K562 (cell line): ENCODE results near the gene GJA10. TPM values are rescaled to one million over a fixed set of nuclear protein-coding genes. Genes with fewer than 3 reads are reported as not detected.
A peak's percentile ranks its signal among the peaks of the same experiment; 100 is the strongest.

Experiments
- ATAC-seq: fragments of 200-7000 bp; cut with Tn5 transposase; 3 replicates; pipeline ENCODE4 v1.9.1; 2020; ENCODE audit warnings: moderate library complexity
- BruUV-seq: library from RNA; stranded (reverse); fragments of 400-500 nt; replicated peaks from 2 replicates; lab custom pipeline; 2021; lab: Mats Ljungman, UMichigan
- CTCF ChIA-PET: fragments of 300-600 bp; formaldehyde crosslinking; extraction: SDS; loops from one replicate; lab custom pipeline; 2021; ENCODE audit warnings: low intra/inter-chr PET ratio; lab: Yijun Ruan, JAX
- POLR2A ChIA-PET: fragments of 300-600, 350-650 bp; sonication (Branson Sonifier 250); formaldehyde crosslinking; extraction: SDS; loops from one replicate; lab custom pipeline; 2021; ENCODE audit warnings: antibody characterized with exemption, inconsistent platforms; lab: Yijun Ruan, JAX
- DNase-seq, 4 experiments: peaks; one replicate each; pipeline versions ENCODE4 v3.0.0 to v3.0.0-alpha.2; 2011 to 2018; ENCODE audit warnings: low spot score in 3 of 4, mixed read lengths in 3 of 4; ENCODE audit errors: extremely low read depth in 1 of 4
- FAIRE-seq: peaks from 2 replicates; lab custom pipeline; 2011; peaks lifted over from hg19 to GRCh38; lab: Jason Lieb, UNC
- H2AFZ ChIP-seq: 2 replicates; pipeline ENCODE4 v1.6.0; 2011; ENCODE audit warnings: low read depth, low read length, control low read depth, inconsistent platforms
- H3K27ac ChIP-seq: fragments of 200-600 bp; 3 replicates; pipeline ENCODE4 v1.8.0; 2011; ENCODE audit warnings: low read depth, mild to moderate bottlenecking, control low read depth, inconsistent platforms, low read length, moderate library complexity, mixed read lengths; ENCODE audit errors: extremely low read depth
- H3K27me3 ChIP-seq, 2 experiments: fragments of 300-600 bp in 1 of 2; 2 replicates in 1 of 2; 3 replicates in 1 of 2; pipeline versions ENCODE4 v1.6.0 to v1.8.0; 2011; ENCODE audit warnings: inconsistent platforms in 2 of 2, low read length in 2 of 2, mild to moderate bottlenecking in 1 of 2, mixed read lengths in 1 of 2, moderate library complexity in 1 of 2; ENCODE audit not compliant: control insufficient read depth in 2 of 2, insufficient read depth in 2 of 2
- H3K36me3 ChIP-seq: fragments of 300-600 bp; 3 replicates; pipeline ENCODE4 v1.8.0; 2011; ENCODE audit warnings: mild to moderate bottlenecking, low read length, inconsistent platforms; ENCODE audit not compliant: control insufficient read depth, insufficient read depth
- H3K4me1 ChIP-seq, 2 experiments: fragments of 200-600 bp in 1 of 2; replicated peaks in 1 of 2; 2 replicates in 1 of 2; 3 replicates in 1 of 2; pipeline versions ENCODE4 v1.5.1 to v1.8.0; 2011; ENCODE audit warnings: inconsistent platforms in 2 of 2, low read length in 2 of 2, mild to moderate bottlenecking in 1 of 2, mixed read lengths in 1 of 2, moderate library complexity in 1 of 2; ENCODE audit not compliant: control insufficient read depth in 2 of 2, insufficient read depth in 2 of 2
- H3K4me2 ChIP-seq: 2 replicates; pipeline ENCODE4 v1.6.1; 2011; ENCODE audit warnings: low read length, control low read depth, inconsistent platforms, mixed read lengths; ENCODE audit not compliant: insufficient read depth
- H3K4me3 ChIP-seq: fragments of 200-600 bp; sonication (generic), shearing (Covaris generic); 2 replicates; pipeline ENCODE4 v1.5.1; 2016; ENCODE audit warnings: control low read depth, inconsistent platforms
- H3K79me2 ChIP-seq: fragments of 200-600 bp; 3 replicates; pipeline ENCODE4 v1.8.0; 2011; ENCODE audit warnings: low read length, inconsistent platforms; ENCODE audit not compliant: control insufficient read depth, insufficient read depth
- H3K9ac ChIP-seq, 2 experiments: 2 replicates each; pipeline versions ENCODE4 v1.6.0 to v1.6.1; 2011; ENCODE audit warnings: low read depth in 2 of 2, low read length in 2 of 2, control low read depth in 1 of 2, inconsistent platforms in 1 of 2, mild to moderate bottlenecking in 1 of 2, mixed read lengths in 1 of 2; ENCODE audit not compliant: insufficient read depth in 1 of 2
- H3K9me1 ChIP-seq: one replicate; pipeline ENCODE4 v1.6.0; 2011; ENCODE audit warnings: inconsistent platforms, mild to moderate bottlenecking, low read length, moderate library complexity; ENCODE audit not compliant: control insufficient read depth, insufficient read depth
- H3K9me3 ChIP-seq: replicated peaks from 2 replicates; pipeline ENCODE4 v1.5.1; 2011; ENCODE audit warnings: low read depth, low read length, inconsistent platforms; ENCODE audit not compliant: control insufficient read depth, insufficient read depth
- H4K20me1 ChIP-seq: replicated peaks from 2 replicates; pipeline ENCODE4 v1.6.1; 2011; ENCODE audit warnings: low read length, inconsistent platforms, mixed read lengths; ENCODE audit not compliant: control insufficient read depth, insufficient read depth
- COPS2 ChIP-seq: fragments of 450-650 bp; conservative IDR thresholded peaks from 2 replicates; pipeline ENCODE4 v1.6.1; 2016; ENCODE audit warnings: mild to moderate bottlenecking, moderate library complexity
- DDX20 ChIP-seq: fragments of 450-650 bp; IDR thresholded peaks from 2 replicates; pipeline ENCODE4 v1.6.1; 2016; ENCODE audit warnings: missing genetic modification characterization, low read depth, mild to moderate bottlenecking, missing compliant biosample characterization, moderate library complexity
- ETS1 ChIP-seq: conservative IDR thresholded peaks from 2 replicates; pipeline ENCODE4 v1.6.1; 2011; ENCODE audit warnings: low read depth, mild to moderate bottlenecking, low read length; ENCODE audit not compliant: control insufficient read depth
- FOSL1 ChIP-seq: fragments of 200-800 bp; sonication (Bioruptor generic); conservative IDR thresholded peaks from 2 replicates; pipeline ENCODE4 v1.6.1; 2016; ENCODE audit warnings: missing genetic modification characterization, missing compliant biosample characterization
- FOXA3 ChIP-seq, 2 experiments: fragments of 450-650 bp in 1 of 2; sonication (generic) in 1 of 2; formaldehyde crosslinking; IDR thresholded peaks in 1 of 2; conservative IDR thresholded peaks in 1 of 2; 2 replicates each; pipeline versions ENCODE4 v1.4.0 to v1.8.0; 2020 to 2022; ENCODE audit warnings: mild to moderate bottlenecking in 2 of 2, missing genetic modification reagents in 1 of 2
- FOXJ2 ChIP-seq: fragments of 200-800 bp; sonication (Bioruptor generic); IDR thresholded peaks from 2 replicates; pipeline ENCODE4 v1.6.1; 2016; ENCODE audit warnings: missing genetic modification characterization, missing compliant biosample characterization
- FOXK2 ChIP-seq, 2 experiments: fragments of 450-650 bp; IDR thresholded peaks in 1 of 2; conservative IDR thresholded peaks in 1 of 2; 2 replicates each; pipeline ENCODE4 v1.6.1; 2016; ENCODE audit warnings: low read depth in 2 of 2, mild to moderate bottlenecking in 1 of 2
- GTF2F1 ChIP-seq: IDR thresholded peaks from 2 replicates; pipeline ENCODE4 v1.6.1; 2011; ENCODE audit warnings: low read depth, low read length, improper control_type of control experiment
- NFE2 ChIP-seq: IDR thresholded peaks from 2 replicates; pipeline ENCODE4 v1.6.1; 2014; ENCODE audit warnings: antibody characterized with exemption, low read depth
- SMC3 ChIP-seq: conservative IDR thresholded peaks from 2 replicates; pipeline ENCODE4 v1.6.1; 2011; ENCODE audit warnings: low read depth, low read length, improper control_type of control experiment; ENCODE audit not compliant: insufficient read depth
- SNIP1 ChIP-seq: fragments of 450-650 bp; IDR thresholded peaks from 2 replicates; pipeline ENCODE4 v1.7.1; 2017; ENCODE audit warnings: low read depth, mild to moderate bottlenecking
- SRF ChIP-seq, 2 experiments: fragments of 250-450, 450-650 bp in 1 of 2; sonication (Bioruptor Pico) in 1 of 2; sonication (generic) in 1 of 2; formaldehyde crosslinking; IDR thresholded peaks; 2 replicates each; pipeline versions ENCODE4 v1.5.0 to v1.5.1; 2020 to 2022; ENCODE audit warnings: mild to moderate bottlenecking in 1 of 2, missing genetic modification reagents in 1 of 2
- STAT5A ChIP-seq: IDR thresholded peaks from 2 replicates; pipeline ENCODE4 v1.6.1; 2012; ENCODE audit warnings: low read length, inconsistent platforms, borderline replicate concordance
- ZC3H4 ChIP-seq: sonication (generic); formaldehyde crosslinking; IDR thresholded peaks from 2 replicates; pipeline ENCODE4 v1.9.0; 2021; ENCODE audit warnings: missing genetic modification reagents, borderline replicate concordance
- ZNF134 ChIP-seq: fragments of 250-450 bp; sonication (Bioruptor Pico); conservative IDR thresholded peaks from 2 replicates; pipeline ENCODE4 v1.4.0; 2020
- ZNF311 ChIP-seq: fragments of 250-450 bp; sonication (Bioruptor Pico); IDR thresholded peaks from 2 replicates; pipeline ENCODE4 v1.4.0; 2020; ENCODE audit warnings: mild to moderate bottlenecking, moderate library complexity
- ZNF408 ChIP-seq: fragments of 250-450 bp; sonication (Bioruptor Pico); IDR thresholded peaks from 2 replicates; pipeline ENCODE4 v1.4.0; 2020; ENCODE audit warnings: low read depth, mild to moderate bottlenecking, moderate library complexity
- ZNF511 ChIP-seq: sonication (generic); formaldehyde crosslinking; IDR thresholded peaks from 2 replicates; pipeline ENCODE4 v1.8.0; 2022; ENCODE audit warnings: mild to moderate bottlenecking, missing genetic modification reagents
- WGBS: fragments of 100-300 bp; shearing (Covaris generic); methylation state at CpG from one replicate; pipeline ENCODE4 v1.1.6; 2016; ENCODE audit warnings: low coverage, mixed read lengths; ENCODE audit not compliant: insufficient coverage; ENCODE audit errors: missing lambda C conversion rate; 5-methylcytosine and 5-hydroxymethylcytosine counted together
- in situ Hi-C: fragments of 300-500 bp; cut with MboI; formaldehyde crosslinking; loops from 4 replicates; pipeline ENCODE4 v1.15.0; 2018; ENCODE audit warnings: inconsistent platforms, mixed read lengths
- intact Hi-C: fragments of 100-400 bp; cut with micrococcal nuclease; formaldehyde crosslinking; loops from 2 replicates; pipeline ENCODE4 v1.14.2; 2022
- polyA plus RNA-seq, 8 experiments: library from polyadenylated mRNA; depleted of rRNA in 4 of 8; stranded (reverse) in 5 of 8; unstranded in 3 of 8; fragments of >200 nt; fragmentation: Nextera tagmentation in 2 of 8; fragmentation: Illumina TruSeq in 1 of 8; extraction: Ambion mirVana in 2 of 8; extraction: Trizol in 1 of 8; gene quantifications; 2 replicates each; pipeline versions ENCODE4 v1.2.1 to v1.2.3, GENCODE V29; 2011 to 2014; ENCODE audit warnings: inconsistent platforms in 1 of 8, missing spikeins in 1 of 8
- total RNA-seq, 7 experiments: library from RNA; depleted of rRNA in 6 of 7; stranded (reverse); fragments of >200 nt in 6 of 7; fragmentation: Illumina TruSeq in 2 of 7; extraction: Trizol in 2 of 7; gene quantifications; 2 replicates each; pipeline versions ENCODE4 v1.2.1 to v1.2.3, GENCODE V29; 2011 to 2021; ENCODE audit warnings: low replicate concordance in 1 of 7

GJA10 gene
- total and polyA plus RNA-seq, 9 of the 15 experiments (the other 6 are each of a cell fraction or from before 2014, with no cell fraction given) = not detected

- TF ChIP-seq DDX20 (tag) (no peak), SMC3 (no peak), ZNF134 (CRISPR knock-in tag) (no peak), ETS1 (no peak), COPS2 (no peak), ZNF511 (no peak), FOXJ2 (tag) (no peak)
- TF ChIP-seq, all 486 proteins: peak for 0
Measured at GRCh38 chr6:89939144-89939543, 44.9 kb downstream of the GJA10 start (continued).

- intact Hi-C loops = loop anchor here (1.0 to 10.0 kb wide), 4 partner anchors 244 to 539 kb away; no protein-coding TSS in a partner anchor
- CTCF ChIA-PET = interaction anchor here (0.6 to 2.1 kb wide), 6 partner anchors 12 to 580 kb away, joined by 3 to 10 read pairs (median 6); no protein-coding TSS in a partner anchor
- ATAC-seq = peak; percentile 99
- Histone ChIP-seq H3K79me2 (no peaks in the 10 kb centered on the region), H3K4me3 (no peak overlapping the region), H4K20me1 (no peaks in the 10 kb centered on the region), H3K9ac (no peak overlapping the region), H3K9me1 (no peaks in the 10 kb centered on the region), H3K27me3 (peaks cover 0 to 13% of the 10 kb centered on the region in 2 experiments; a peak in 1 of 5 replicates), H3K27ac (no peak overlapping the region), H2AFZ (no peak overlapping the region), H3K9me3 (no peaks in the 10 kb centered on the region; the same call in 1 of the 2 replicates), H3K36me3 (no peaks in the 10 kb centered on the region), H3K4me1 (no peaks in the 10 kb centered on the region), H3K4me2 (no peak overlapping the region)
- WGBS = 12% methylated on average over 9 of the region's 9 CpGs
- BruUV-seq = no TSS peak
- peak; percentile 54 to 79 (median 64) for DNase-seq
- FAIRE-seq = peak; percentile 98
- POLR2A ChIA-PET = interaction anchor here (0.8 to 1.7 kb wide), 3 partner anchors 17 to 539 kb away, joined by 3 to 4 read pairs (median 3); no protein-coding TSS in a partner anchor
- in situ Hi-C loops = no loop called here
- TF ChIP-seq FOSL1 (tag) = no peak
- TF ChIP-seq ZNF408 = no peak
- peak; percentile 98 for TF ChIP-seq FOXK2 (conservative IDR thresholded peaks at IDR 0.05 in 1 of 2, IDR thresholded peaks at IDR 0.05 in 1 of 2; ENCODE audit: low read depth in 2 of 2)
- no peak for TF ChIP-seq SNIP1
- TF ChIP-seq ZC3H4 (CRISPR knock-in tag) = no peak
- 0 out of 4 replicates have a peak, but pooled peaks of 1 of the 2 experiments have one; percentile 18 for TF ChIP-seq SRF (CRISPR knock-in tag; IDR thresholded peaks at IDR 0.05)
- TF ChIP-seq FOXJ2 (tag) = peak; percentile 68; the same call in 1 of the 2 replicates
- peak; percentile 95 to 97 for TF ChIP-seq FOXA3 (CRISPR knock-in tag; conservative IDR thresholded peaks at IDR 0.05 in 1 of 2, IDR thresholded peaks at IDR 0.05 in 1 of 2)
- no peak for TF ChIP-seq GTF2F1
- no peak for TF ChIP-seq NFE2
- no peak for TF ChIP-seq ZNF311 (CRISPR knock-in tag)
- no peak for TF ChIP-seq STAT5A
Measured at GRCh38 chr6:89940225-89941027, 46.2 kb downstream of the GJA10 start.
